Measurements from ENCODE around the gene GPD1. TPM values are rescaled to one million over a fixed set of nuclear protein-coding genes. Genes with fewer than 3 reads are reported as not detected.

Gene GPD1
- 0.12 to 0.40 TPM (median 0.25 TPM) in 5 replicates for total RNA-seq (2022; extraction: Qiagen RNA extraction; ENCODE audit: low read depth)

GRCh38 chr12:50103767-50104321, at the start of gene GPD1:
GPD1 (plus strand) TSS chr12:50104008; CDS start chr12:50104051, 43 bp downstream.

GRCh38 chr12:50057000-50057841, 46.6 kb upstream of the GPD1 start, which contains the start of gene ASIC1:
ASIC1 (plus strand) TSS chr12:50057596; CDS start chr12:50058767, 1,171 bp downstream.

GRCh38 chr12:50084775-50085614, 18.8 kb upstream of the GPD1 start, which contains the start of gene SMARCD1:
SMARCD1 (plus strand) TSS chr12:50085342; CDS start chr12:50085370, 28 bp downstream.

DNA sequence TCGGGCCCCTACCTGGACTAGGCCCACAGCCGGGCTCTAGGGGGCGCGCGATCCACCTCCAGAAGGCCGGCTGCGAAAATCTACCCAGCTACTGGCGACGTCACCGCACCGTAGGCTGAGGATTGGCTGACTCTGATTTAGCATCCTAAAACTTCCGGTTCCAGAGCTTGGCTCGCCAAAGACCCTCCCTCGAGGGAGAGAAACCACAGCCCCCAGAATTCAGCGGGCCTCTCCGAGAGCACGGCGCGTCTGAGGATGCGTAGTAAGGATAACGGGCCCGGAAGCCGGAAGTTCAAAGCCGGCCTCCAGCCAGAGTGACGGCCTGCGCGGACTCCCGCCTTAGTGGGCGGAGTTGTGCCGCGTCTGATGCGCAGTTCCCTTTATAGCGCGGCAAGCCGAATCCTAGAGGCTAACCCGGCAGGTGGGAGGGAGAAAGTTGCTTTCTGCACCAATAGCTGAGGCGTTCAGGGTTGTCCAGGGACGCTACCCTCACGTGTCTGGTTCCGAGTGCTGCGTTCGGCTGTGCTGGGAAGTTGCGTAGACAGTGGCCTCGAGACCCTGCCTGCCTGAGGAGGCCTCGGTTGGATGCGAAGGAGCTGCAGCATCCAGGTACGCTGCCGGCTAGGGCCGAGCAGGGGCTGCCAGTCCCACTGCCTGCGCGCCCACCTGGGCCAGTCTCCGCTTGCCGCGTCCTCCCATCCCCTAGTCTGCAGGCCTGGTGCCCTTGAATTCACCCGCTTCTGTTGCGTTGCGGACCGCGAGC, 8.1 kb downstream of the GPD1 start, which contains the start of gene COX14:
COX14 (plus strand) TSS at position 544 of the 763 bp plus-strand sequence. CDS start 7,808 bp downstream, outside the sequence.

Other genes with a start within 250 kb of the GPD1 start
- not detected in 5 replicates for gene FAIM2, start 200.1 kb upstream of the GPD1 start, total RNA-seq (2022; extraction: Qiagen RNA extraction; ENCODE audit: low read depth)
- gene AQP2, start 153.3 kb upstream of the GPD1 start, total RNA-seq (2022; extraction: Qiagen RNA extraction; ENCODE audit: low read depth), result not detected in 5 replicates
- gene AQP5, start 142.1 kb upstream of the GPD1 start, total RNA-seq (2022; extraction: Qiagen RNA extraction; ENCODE audit: low read depth), result not detected in 5 replicates
- not detected in 5 replicates for gene AQP6, start 131.1 kb upstream of the GPD1 start, total RNA-seq (2022; extraction: Qiagen RNA extraction; ENCODE audit: low read depth)
- gene RACGAP1, start 78.5 kb upstream of the GPD1 start, total RNA-seq (2022; extraction: Qiagen RNA extraction; ENCODE audit: low read depth), result 71.1 to 89.0 TPM (median 77.0 TPM) in 5 replicates
- gene ASIC1, start 46.4 kb upstream of the GPD1 start, total RNA-seq (2022; extraction: Qiagen RNA extraction; ENCODE audit: low read depth), result 4.8 to 6.5 TPM (median 5.9 TPM) in 5 replicates
- gene SMARCD1, start 18.7 kb upstream of the GPD1 start, total RNA-seq (2022; extraction: Qiagen RNA extraction; ENCODE audit: low read depth), result 62.5 to 75.3 TPM (median 65.2 TPM) in 5 replicates
- 67.3 to 95.3 TPM (median 72.8 TPM) in 5 replicates for gene COX14, start 8.2 kb downstream of the GPD1 start, total RNA-seq (2022; extraction: Qiagen RNA extraction; ENCODE audit: low read depth)
- 24.2 to 30.6 TPM (median 26.4 TPM) in 5 replicates for gene CERS5, start 63.4 kb downstream of the GPD1 start, total RNA-seq (2022; extraction: Qiagen RNA extraction; ENCODE audit: low read depth)
- gene LIMA1, start 179.5 kb downstream of the GPD1 start, total RNA-seq (2022; extraction: Qiagen RNA extraction; ENCODE audit: low read depth), result 6.0 to 10.7 TPM (median 8.5 TPM) in 5 replicates